SU-DHL-6 (cell line): ENCODE results near the gene TNRC6B.

ENCODE experiments used
- H2AFZ ChIP-seq: fragments of 200-600 bp; sonication (generic); 2 replicates; pipeline ENCODE4 v1.6.1; 2014; ENCODE audit warnings: low read depth, mild to moderate bottlenecking, moderate library complexity, mixed read lengths, antibody characterized with exemption, low read length; ENCODE audit not compliant: severe bottlenecking
- H3F3A ChIP-seq: fragments of 200-600 bp; shearing (Covaris generic); 2 replicates; pipeline ENCODE4 v1.6.0; 2016; ENCODE audit warnings: antibody characterized with exemption, mild to moderate bottlenecking; ENCODE audit not compliant: insufficient read depth
- H3K27ac ChIP-seq: fragments of 200-600 bp; sonication (generic); 2 replicates; pipeline ENCODE4 v1.5.1; 2016; ENCODE audit warnings: low read depth, mild to moderate bottlenecking, low read length, moderate library complexity, mixed read lengths
- H3K27me3 ChIP-seq: fragments of 200-600 bp; sonication (generic), shearing (Covaris generic); 2 replicates; pipeline ENCODE4 v1.6.0; 2014; ENCODE audit warnings: mild to moderate bottlenecking, low read length
- H3K36me3 ChIP-seq: fragments of 200-600 bp; sonication (generic); 2 replicates; pipeline ENCODE4 v1.6.1; 2014; ENCODE audit warnings: mild to moderate bottlenecking, low read length, mixed read lengths
- H3K4me2 ChIP-seq: fragments of 300-600, 200-600 bp; shearing (Covaris generic), sonication (generic); 2 replicates; pipeline ENCODE4 v1.6.0; 2014; ENCODE audit warnings: low read length, low read depth, mild to moderate bottlenecking; ENCODE audit not compliant: poor library complexity, severe bottlenecking
- H3K4me3 ChIP-seq: fragments of 200-600 bp; sonication (generic); 2 replicates; pipeline ENCODE4 v1.5.1; 2014; ENCODE audit warnings: antibody characterized with exemption, low read length, mild to moderate bottlenecking, mixed read lengths; ENCODE audit not compliant: insufficient read depth, poor library complexity, severe bottlenecking
- H3K79me2 ChIP-seq: fragments of 200-600 bp; sonication (generic); 2 replicates; pipeline ENCODE4 v1.6.1; 2014; ENCODE audit warnings: mild to moderate bottlenecking, low read length, moderate library complexity; ENCODE audit not compliant: insufficient read depth
- H3K9ac ChIP-seq: fragments of 200-600 bp; sonication (generic); 2 replicates; pipeline ENCODE4 v1.7.0; 2014; ENCODE audit warnings: mild to moderate bottlenecking, low read length
- H3K9me2 ChIP-seq: fragments of 200-600 bp; sonication (generic); replicated peaks from 2 replicates; pipeline ENCODE4 v1.6.1; 2014; ENCODE audit warnings: low read length; ENCODE audit not compliant: insufficient read depth
- H3K9me3 ChIP-seq: fragments of 200-600 bp; sonication (generic); 2 replicates; pipeline ENCODE4 v1.6.1; 2014; ENCODE audit warnings: low read length, mixed read lengths; ENCODE audit not compliant: insufficient read depth
- H4K20me1 ChIP-seq: fragments of 200-600 bp; sonication (generic); 2 replicates; pipeline ENCODE4 v1.6.1; 2014; ENCODE audit warnings: low read depth, mild to moderate bottlenecking, antibody characterized with exemption, low read length, moderate library complexity, mixed read lengths
- CTCF ChIP-seq: fragments of 200-600 bp; sonication (generic); IDR thresholded peaks from one replicate; pipeline ENCODE4 v1.5.1; 2017; ENCODE audit warnings: antibody characterized with exemption, mild to moderate bottlenecking, low read length, moderate library complexity; ENCODE audit not compliant: insufficient read depth, poor library complexity, severe bottlenecking
- EZH2phosphoT487 ChIP-seq: fragments of 200-600 bp; sonication (generic), shearing (Covaris generic); conservative IDR thresholded peaks from 2 replicates; pipeline ENCODE4 v1.6.1; 2018; ENCODE audit warnings: mild to moderate bottlenecking, antibody characterized with exemption, low read length, moderate library complexity, mixed read lengths

The TNRC6B gene

GRCh38 chr22:40330086-40330485, 152.4 kb downstream of the TNRC6B start:
- no peak for TF ChIP-seq EZH2phosphoT487
- no peak for TF ChIP-seq CTCF
- no peaks in the 10 kb centered on the region for H3K79me2 ChIP-seq

GRCh38 chr22:40330615-40331014, 152.9 kb downstream of the TNRC6B start:
- no peak overlapping the region for H3K27ac ChIP-seq
- no peaks in the 10 kb centered on the region for H3K79me2 ChIP-seq
- no peaks in the 10 kb centered on the region for H3K27me3 ChIP-seq
- H4K20me1 ChIP-seq: no peaks in the 10 kb centered on the region
- no peaks in the 10 kb centered on the region for H3K9me3 ChIP-seq
- TF ChIP-seq EZH2phosphoT487: no peak
- no peak for TF ChIP-seq CTCF
- H2AFZ ChIP-seq: no peak overlapping the region
- H3K9ac ChIP-seq: no peak overlapping the region
- no peaks in the 10 kb centered on the region for H3K36me3 ChIP-seq
- no peaks in the 10 kb centered on the region for H3K9me2 ChIP-seq
- no peak overlapping the region for H3K4me2 ChIP-seq
- no peak overlapping the region for H3K4me3 ChIP-seq
- peaks cover 3% of the 10 kb centered on the region; the same call in 1 of the 2 replicates for H3F3A ChIP-seq

More at GRCh38 chr22:40330086-40330485, 152.4 kb downstream of the TNRC6B start:
- no peaks in the 10 kb centered on the region for H3K9me2 ChIP-seq
- H3F3A ChIP-seq: peaks cover 3% of the 10 kb centered on the region; the same call in 1 of the 2 replicates
- H2AFZ ChIP-seq: no peak overlapping the region
- no peak overlapping the region for H3K4me2 ChIP-seq
- H3K9ac ChIP-seq: no peak overlapping the region
- H4K20me1 ChIP-seq: no peaks in the 10 kb centered on the region
- H3K36me3 ChIP-seq: no peaks in the 10 kb centered on the region
- no peak overlapping the region for H3K4me3 ChIP-seq
- no peaks in the 10 kb centered on the region for H3K9me3 ChIP-seq
- H3K27ac ChIP-seq: no peak overlapping the region
- no peaks in the 10 kb centered on the region for H3K27me3 ChIP-seq

- H3K9me2 ChIP-seq: no peaks in the 10 kb centered on the region
- H3K9me3 ChIP-seq: no peaks in the 10 kb centered on the region
- no peak overlapping the region for H3K4me3 ChIP-seq
- no peaks in the 10 kb centered on the region for H3K27me3 ChIP-seq
- H3K9ac ChIP-seq: no peak overlapping the region
- no peak overlapping the region for H2AFZ ChIP-seq
- no peaks in the 10 kb centered on the region for H3K36me3 ChIP-seq
- H4K20me1 ChIP-seq: no peaks in the 10 kb centered on the region
- no peak overlapping the region for H3K4me2 ChIP-seq
- no peak overlapping the region for H3K27ac ChIP-seq
- TF ChIP-seq CTCF: no peak
- TF ChIP-seq EZH2phosphoT487: no peak
- no peaks in the 10 kb centered on the region for H3K79me2 ChIP-seq
- H3F3A ChIP-seq: no peaks in the 10 kb centered on the region
Measured at GRCh38 chr22:40331706-40332105, 154.0 kb downstream of the TNRC6B start.

GRCh38 chr22:40332319-40332781, 154.6 kb downstream of the TNRC6B start:
- Histone ChIP-seq H3K27ac (no peak overlapping the region), H3K36me3 (no peaks in the 10 kb centered on the region), H3K79me2 (no peaks in the 10 kb centered on the region), H3K4me2 (no peak overlapping the region), H3K9me3 (no peaks in the 10 kb centered on the region), H3K9me2 (no peaks in the 10 kb centered on the region), H4K20me1 (no peaks in the 10 kb centered on the region), H3K4me3 (no peak overlapping the region), H3F3A (no peaks in the 10 kb centered on the region), H2AFZ (no peak overlapping the region), H3K27me3 (no peaks in the 10 kb centered on the region), H3K9ac (no peak overlapping the region)
- TF ChIP-seq EZH2phosphoT487 (no peak), CTCF (no peak)
